GM19043 (cell line): ENCODE measurements around the gene SIRT6.
"Not testable (repeated sequence)": the region's sequence is repeated elsewhere in the genome, so short reads cannot be mapped to it uniquely, and the experiment has no call there.

ENCODE experiments used
- ATAC-seq: cut with Tn5 transposase; IDR thresholded peaks from one replicate; pipeline ENCODE4 v1.9.1; 2021; ENCODE audit warnings: low read depth; ENCODE audit not compliant: unreplicated experiment

Gene SIRT6

DNA sequence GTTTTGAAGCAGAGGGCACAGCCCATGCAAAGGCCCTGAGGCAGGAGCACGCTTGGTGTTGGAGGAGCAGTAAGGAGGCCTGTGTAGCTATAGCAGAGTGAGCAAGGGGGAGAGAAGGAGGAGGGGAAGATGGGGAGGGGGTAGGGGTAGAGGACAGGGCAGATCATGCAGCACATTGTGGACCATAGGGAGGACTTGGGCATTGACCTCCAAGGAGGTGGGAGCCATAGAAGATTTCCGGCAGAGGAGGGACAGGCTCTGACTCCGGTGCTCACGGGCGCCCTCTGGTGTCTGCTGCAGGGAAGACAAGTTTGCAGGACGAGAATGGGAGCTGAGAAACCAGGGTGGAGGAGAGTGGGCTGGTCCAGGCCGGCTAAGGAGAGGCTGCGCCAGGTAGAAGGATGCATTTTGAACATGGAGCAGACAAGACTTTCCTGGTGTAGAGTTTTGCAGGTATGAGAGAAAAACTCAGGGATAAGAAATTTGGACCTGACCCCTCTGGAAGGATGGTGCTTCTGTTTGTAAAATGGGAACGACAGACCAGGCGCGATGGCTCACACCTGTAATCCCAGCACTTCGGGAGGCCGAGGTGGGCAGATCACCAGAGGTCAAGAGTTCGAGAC is 42.6 kb downstream of the SIRT6 start:
- no peak for ATAC-seq

DNA sequence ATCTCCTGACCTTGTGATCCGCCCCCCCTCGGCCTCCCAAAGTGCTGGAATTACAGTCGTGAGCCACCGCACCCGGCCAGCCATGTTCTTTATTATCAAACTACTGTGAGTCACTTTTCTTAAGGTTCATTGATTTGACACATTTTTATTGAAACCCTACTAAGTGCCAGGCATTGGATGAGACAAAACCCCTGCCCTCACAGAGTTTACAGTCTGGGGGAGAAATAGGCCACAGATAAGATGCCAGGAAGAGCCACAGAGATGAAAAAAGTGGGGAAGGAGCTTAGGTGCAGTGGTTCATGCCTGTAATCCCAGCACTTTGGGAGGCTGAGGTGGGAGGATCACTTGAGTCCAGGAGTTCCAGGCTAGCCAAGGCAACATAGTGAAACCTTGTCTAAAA is 43.9 kb downstream of the SIRT6 start:
- ATAC-seq: no peak

DNA sequence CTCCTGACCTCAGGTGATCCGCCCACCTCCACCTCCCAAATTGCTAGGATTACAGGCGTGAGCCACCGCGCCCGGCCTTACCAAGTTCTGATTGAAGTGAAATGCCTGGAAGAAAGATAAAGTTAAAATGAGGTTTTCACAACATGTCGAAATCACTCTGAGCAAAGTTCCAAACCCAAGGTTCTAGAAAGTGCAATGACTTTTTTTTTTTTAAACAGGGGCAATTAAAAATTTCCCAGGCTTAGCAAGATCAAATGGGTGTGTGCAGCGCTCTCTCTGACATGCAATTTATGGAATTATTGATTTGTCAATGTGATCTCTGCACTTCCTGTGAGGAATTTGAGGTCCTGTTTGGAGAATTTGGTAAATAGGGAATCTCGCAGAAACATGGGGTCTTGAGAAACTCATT is 45.7 kb downstream of the SIRT6 start:
- ATAC-seq: no peak

DNA sequence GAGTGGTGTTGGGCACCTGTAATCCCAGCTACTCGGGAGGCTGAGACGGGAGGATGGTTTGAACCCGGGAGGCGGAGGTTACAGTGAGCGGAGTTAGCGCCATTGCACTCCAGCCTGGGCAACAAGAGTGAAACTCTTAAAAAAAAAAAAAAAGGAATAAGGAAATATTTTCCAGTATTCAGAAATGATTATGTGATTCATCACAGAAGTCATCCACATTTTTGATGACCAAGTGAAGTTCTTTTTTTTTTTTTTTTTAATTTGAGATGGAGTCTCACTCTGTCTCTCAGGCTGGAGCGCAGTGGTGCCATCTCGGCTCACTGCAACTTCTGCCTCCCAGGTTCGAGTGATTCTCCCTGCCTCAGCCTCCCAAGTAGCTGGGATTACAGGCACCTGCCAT is 47.0 kb downstream of the SIRT6 start:
- not testable (repeated sequence) for ATAC-seq

- ATAC-seq: no peak
Measured at GRCh38 chr19:4134351-4134750, 48.0 kb downstream of the SIRT6 start.

DNA sequence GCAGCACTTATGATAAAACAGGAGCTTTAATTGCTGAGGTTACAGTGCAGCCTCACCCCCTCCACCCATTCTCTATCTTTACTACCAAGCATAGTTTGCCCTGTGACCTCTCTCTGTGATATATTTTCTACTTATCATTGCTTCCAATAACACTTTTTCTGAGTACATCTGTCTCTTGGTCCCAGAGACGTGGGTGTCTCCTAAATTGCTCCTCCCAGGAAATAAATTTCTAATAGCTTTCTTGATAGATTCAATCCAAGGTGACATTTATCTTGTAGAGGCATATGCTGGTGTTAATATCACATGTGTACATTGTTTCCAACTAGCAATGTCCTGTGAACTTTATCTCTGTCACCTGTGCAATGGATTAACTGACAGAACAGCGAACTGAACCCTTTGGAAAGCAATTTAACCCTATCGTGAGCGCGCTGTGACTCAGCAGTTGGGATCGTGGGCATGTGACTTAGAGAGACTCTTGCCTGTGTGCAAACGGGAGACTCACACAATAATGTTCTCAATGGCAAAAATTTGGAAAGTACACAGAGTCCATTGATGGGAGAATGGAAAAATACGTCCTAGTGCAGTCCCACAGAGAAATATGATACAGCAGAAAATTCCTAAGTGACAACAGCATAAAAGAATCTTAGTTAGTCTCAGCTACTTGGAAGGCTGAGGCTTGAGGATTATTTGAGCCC is 51.5 kb downstream of the SIRT6 start:
- ATAC-seq: no peak

GRCh38 chr19:4129050-4129449 is 53.3 kb downstream of the SIRT6 start:
- not testable (repeated sequence) for ATAC-seq

- ATAC-seq: not testable (repeated sequence)
Measured at GRCh38 chr19:4127322-4127721, 55.0 kb downstream of the SIRT6 start.

GRCh38 chr19:4124638-4125037 is 57.7 kb downstream of the SIRT6 start:
- no peak for ATAC-seq
